Measurements from ENCODE around the gene THAP10. TPM values are rescaled to one million over a fixed set of nuclear protein-coding genes. Genes with fewer than 3 reads are reported as not detected.

THAP10 gene
- total RNA-seq, 6 experiments from 2014 or later: 4.2 to 5.8 (median 5.1) TPM

DNA sequence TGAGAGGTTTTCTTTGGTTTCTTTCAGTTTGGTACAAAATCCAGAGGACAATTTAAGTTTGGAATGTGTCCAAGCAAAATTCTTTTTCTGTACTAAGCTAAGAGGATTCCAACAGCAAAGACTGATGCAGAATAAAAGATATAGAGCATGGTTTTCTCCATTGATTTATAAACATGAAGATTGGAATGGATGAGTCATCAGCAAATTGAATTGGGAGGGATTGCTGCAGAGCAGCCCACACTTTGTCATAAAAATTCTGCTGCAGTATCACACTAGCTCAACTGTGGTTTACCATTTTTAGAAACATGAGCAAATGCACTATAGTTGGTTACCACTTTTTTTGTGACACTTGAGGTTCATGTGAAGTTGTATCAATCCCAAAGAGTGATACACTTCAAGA lies 22.2 kb downstream of the THAP10 start:
- peaks cover 5% of the 10 kb centered on the region; the same call in 1 of the 2 replicates for H3K36me3 Mint-ChIP-seq (ENCODE audit: low read depth)
- H3K27me3 Mint-ChIP-seq (ENCODE audit: insufficient read depth): no peaks in the 10 kb centered on the region
- TF ChIP-seq, protein P1, sequence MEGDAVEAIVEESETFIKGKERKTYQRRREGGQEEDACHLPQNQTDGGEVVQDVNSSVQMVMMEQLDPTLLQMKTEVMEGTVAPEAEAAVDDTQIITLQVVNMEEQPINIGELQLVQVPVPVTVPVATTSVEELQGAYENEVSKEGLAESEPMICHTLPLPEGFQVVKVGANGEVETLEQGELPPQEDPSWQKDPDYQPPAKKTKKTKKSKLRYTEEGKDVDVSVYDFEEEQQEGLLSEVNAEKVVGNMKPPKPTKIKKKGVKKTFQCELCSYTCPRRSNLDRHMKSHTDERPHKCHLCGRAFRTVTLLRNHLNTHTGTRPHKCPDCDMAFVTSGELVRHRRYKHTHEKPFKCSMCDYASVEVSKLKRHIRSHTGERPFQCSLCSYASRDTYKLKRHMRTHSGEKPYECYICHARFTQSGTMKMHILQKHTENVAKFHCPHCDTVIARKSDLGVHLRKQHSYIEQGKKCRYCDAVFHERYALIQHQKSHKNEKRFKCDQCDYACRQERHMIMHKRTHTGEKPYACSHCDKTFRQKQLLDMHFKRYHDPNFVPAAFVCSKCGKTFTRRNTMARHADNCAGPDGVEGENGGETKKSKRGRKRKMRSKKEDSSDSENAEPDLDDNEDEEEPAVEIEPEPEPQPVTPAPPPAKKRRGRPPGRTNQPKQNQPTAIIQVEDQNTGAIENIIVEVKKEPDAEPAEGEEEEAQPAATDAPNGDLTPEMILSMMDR (IDR thresholded peaks at IDR 0.05): no peak
- peaks cover 53% of the 10 kb centered on the region for H3K4me1 Mint-ChIP-seq (ENCODE audit: low read depth)
- DNase-seq: peak; percentile 61
- H3K9me3 Mint-ChIP-seq: no peaks in the 10 kb centered on the region; the same call in 1 of the 2 replicates
- H3K27ac Mint-ChIP-seq: no peak overlapping the region
- peak overlapping the region; percentile 57 for H3K4me3 Mint-ChIP-seq

DNA sequence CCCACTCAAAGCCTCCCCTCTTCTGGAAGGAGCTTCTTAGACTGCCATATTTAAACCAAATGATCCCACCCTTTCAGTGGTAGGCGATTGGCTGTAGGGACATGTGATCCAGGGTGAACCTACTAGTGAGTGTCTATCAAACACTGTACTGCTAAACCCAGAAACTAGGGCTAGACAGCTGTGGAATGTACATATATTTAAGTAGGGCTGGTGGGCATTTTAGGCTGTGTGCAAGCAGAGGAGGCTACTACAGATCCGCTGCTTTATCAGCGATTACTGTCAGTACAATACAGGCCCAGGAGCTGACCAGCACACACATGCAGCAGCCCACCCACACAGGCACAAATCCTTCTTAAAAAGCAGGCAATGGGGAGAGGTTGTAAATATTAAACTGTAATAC lies 22.9 kb downstream of the THAP10 start:
- H3K27me3 Mint-ChIP-seq (ENCODE audit: insufficient read depth): no peaks in the 10 kb centered on the region
- H3K4me3 Mint-ChIP-seq: no peak overlapping the region
- peak overlapping the region; percentile 18; the same call in 1 of the 2 replicates for H3K27ac Mint-ChIP-seq
- no peak for DNase-seq
- H3K36me3 Mint-ChIP-seq (ENCODE audit: low read depth): peaks cover 5% of the 10 kb centered on the region; the same call in 1 of the 2 replicates
- peaks cover 53% of the 10 kb centered on the region for H3K4me1 Mint-ChIP-seq (ENCODE audit: low read depth)
- no peaks in the 10 kb centered on the region; the same call in 1 of the 2 replicates for H3K9me3 Mint-ChIP-seq
- TF ChIP-seq, protein P1 (IDR thresholded peaks at IDR 0.05): no peak

DNA sequence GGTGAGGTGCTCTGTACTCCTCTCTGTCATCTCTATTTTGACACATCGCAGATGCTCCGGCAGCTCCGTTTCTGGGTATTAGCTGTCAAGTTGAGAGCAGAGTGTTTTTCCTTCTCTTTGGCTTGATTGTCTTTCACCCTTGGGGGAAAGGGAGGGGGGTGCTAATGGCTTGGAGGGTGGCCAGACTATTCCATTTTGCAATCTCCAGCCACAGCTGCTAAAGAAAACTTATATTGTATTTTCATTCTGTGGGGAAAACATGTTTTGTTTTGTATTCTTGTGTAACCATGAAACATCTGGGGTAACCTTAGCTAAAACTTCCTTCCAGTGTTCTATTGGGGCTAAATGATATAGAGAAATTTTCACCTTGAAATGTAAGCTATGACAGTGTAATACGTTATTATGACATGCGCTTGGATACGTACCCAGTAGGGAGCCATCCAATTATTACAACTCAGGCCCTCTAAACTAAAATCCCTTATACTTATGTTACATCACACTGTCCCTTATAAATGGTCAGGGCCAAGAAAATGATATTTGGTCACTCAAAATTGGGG lies 24.2 kb downstream of the THAP10 start:
- Mint-ChIP-seq H3K4me1 (ENCODE audit: low read depth) (peaks cover 62% of the 10 kb centered on the region), H3K4me3 (no peak overlapping the region), H3K36me3 (ENCODE audit: low read depth) (no peaks in the 10 kb centered on the region), H3K27me3 (ENCODE audit: insufficient read depth) (no peaks in the 10 kb centered on the region; the same call in 1 of the 2 replicates), H3K9me3 (no peaks in the 10 kb centered on the region), H3K27ac (peak overlapping the region; percentile 39; the same call in 1 of the 2 replicates)
- no peak for DNase-seq
- TF ChIP-seq, protein P1 (IDR thresholded peaks at IDR 0.05): no peak

DNA sequence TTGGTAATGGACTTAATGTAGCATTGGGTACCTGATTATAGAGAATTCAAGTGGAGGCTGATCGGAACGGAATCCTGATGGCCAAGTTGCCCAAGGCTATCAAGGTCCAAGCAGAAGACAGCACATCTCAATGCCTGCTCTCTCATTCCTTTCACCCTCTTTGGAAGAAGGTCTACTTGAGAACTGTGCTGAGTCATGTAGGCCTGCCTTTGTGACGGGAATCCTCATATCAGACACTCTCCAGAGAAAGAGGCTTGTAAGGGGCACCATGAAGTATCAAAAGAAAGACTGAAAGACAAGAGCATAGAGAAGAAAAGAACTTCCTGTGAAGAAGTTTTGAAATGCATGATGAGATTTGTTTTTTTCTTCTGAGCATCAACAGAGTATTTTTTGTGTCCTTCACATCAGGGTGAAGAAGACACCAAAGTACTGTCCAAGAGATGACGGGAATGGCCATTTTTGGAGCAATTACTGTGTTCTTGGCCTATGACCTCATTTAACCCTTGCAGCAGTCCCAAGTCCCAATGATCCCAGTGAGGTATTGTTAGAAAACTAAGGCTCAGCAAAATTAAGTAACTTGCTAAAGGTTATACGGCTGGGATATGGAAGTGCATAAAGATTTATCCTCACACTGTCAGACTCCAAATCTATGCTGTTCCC lies 25.1 kb downstream of the THAP10 start:
- peak overlapping the region; percentile 10; the same call in 1 of the 2 replicates for H3K27ac Mint-ChIP-seq
- H3K4me1 Mint-ChIP-seq (ENCODE audit: low read depth): peaks cover 68% of the 10 kb centered on the region
- no peak for DNase-seq
- H3K4me3 Mint-ChIP-seq: no peak overlapping the region
- H3K27me3 Mint-ChIP-seq (ENCODE audit: insufficient read depth): no peaks in the 10 kb centered on the region; the same call in 1 of the 2 replicates
- TF ChIP-seq, protein P1 (IDR thresholded peaks at IDR 0.05): no peak
- no peaks in the 10 kb centered on the region for H3K9me3 Mint-ChIP-seq
- H3K36me3 Mint-ChIP-seq (ENCODE audit: low read depth): no peaks in the 10 kb centered on the region

DNA sequence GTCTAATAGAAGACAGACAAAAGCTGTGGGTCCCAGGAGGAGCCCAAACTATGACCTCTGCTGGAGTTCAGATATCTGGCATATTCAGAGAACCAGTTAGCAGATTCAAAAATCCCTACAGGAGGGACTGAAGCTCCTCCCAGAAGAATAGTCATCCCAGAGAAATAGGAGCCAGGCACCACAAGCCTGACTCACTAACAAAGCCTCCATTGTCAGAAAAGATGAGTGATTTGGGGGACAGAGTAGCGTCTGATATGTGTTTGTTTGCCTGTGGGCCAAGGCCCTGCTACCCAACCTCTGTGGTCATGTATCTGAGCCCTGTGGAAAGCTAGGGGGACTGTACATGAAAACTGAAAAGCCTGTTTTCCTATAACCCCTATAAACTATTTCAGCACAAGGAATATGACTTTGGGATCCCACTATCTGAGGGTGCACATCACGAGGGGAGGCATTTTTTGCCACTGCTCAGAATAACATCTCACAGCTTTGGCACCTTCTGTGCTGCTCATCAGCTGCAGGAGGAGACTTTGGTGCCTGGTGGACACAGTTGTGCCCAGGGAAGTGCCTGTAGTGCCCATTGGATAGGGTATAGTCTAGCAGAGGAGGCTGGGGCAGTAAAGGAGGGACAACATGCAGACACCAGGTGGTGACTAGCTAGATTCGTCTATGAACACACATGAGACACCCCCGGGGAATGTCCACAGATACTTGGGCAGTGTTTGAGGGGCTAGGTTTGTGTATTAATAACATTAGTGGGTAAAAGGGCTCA lies 28.6 kb downstream of the THAP10 start:
- TF ChIP-seq, protein P1 (IDR thresholded peaks at IDR 0.05): no peak

More for the DNA sequence above, 28.6 kb downstream of the THAP10 start:
- DNase-seq: peak; percentile 71
- H3K27ac Mint-ChIP-seq: peak overlapping the region; percentile 86
- no peaks in the 10 kb centered on the region; the same call in 1 of the 2 replicates for H3K36me3 Mint-ChIP-seq (ENCODE audit: low read depth)
- H3K9me3 Mint-ChIP-seq: no peaks in the 10 kb centered on the region
- H3K4me1 Mint-ChIP-seq (ENCODE audit: low read depth): peaks cover 54% of the 10 kb centered on the region
- H3K4me3 Mint-ChIP-seq: peak overlapping the region; percentile 67
- H3K27me3 Mint-ChIP-seq (ENCODE audit: insufficient read depth): no peaks in the 10 kb centered on the region; the same call in 1 of the 2 replicates

All from HFFc6 (cell line).